GM18511 (cell line): ENCODE data around the gene PDIA5.

ENCODE experiments used
- ATAC-seq: cut with Tn5 transposase; IDR thresholded peaks from one replicate; pipeline ENCODE4 v1.9.1; 2021; ENCODE audit warnings: mild to moderate bottlenecking, moderate library complexity; ENCODE audit not compliant: unreplicated experiment

PDIA5 gene

GRCh38 chr3:123161167-123161566 lies 94.3 kb downstream of the PDIA5 start:
- ATAC-seq, result no peak

GRCh38 chr3:123163141-123163540 lies 96.3 kb downstream of the PDIA5 start:
- no peak for ATAC-seq

- ATAC-seq, result no peak
These were observed 98.3 kb downstream of the PDIA5 start for GRCh38 chr3:123165163-123165562.

DNA sequence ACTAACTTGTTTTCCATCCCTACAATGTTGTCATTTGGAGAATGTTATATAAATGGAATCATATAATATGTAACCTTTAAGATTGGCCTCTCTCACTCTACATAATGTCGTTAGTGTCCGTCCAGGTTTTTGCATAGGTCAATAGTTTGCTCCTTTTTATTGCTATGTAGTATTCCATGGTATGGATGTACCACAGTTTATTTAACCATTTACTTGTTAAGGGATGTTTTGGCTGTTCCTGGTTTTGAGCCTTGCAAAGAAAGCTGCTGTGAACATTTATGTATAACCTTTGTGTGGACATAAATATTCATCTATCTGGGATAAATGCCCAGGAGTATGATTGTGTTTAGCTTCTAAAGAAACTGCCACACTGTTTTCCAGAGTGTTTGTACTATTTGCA lies 100.9 kb downstream of the PDIA5 start:
- ATAC-seq, result no peak

GRCh38 chr3:123168122-123168521 lies 101.3 kb downstream of the PDIA5 start:
- no peak for ATAC-seq

DNA sequence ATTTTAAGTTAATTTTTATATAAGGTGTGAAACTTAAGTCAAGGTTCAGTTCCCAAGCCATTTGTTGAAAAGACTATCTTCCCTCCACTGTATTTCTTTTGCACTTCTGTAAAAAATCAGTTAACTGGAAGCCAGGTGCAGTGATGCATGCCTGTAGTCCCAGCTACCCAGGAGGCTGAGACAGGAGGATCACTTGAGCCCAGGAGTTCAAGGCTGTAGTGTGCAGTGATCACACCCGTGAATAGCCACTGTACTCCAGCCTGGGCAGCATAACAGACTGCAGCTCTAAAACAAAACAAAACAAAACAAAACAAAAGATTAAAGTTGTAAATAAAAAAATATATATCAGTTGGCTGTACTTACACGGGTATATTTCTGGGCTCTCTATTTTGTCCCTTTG lies 101.8 kb downstream of the PDIA5 start:
- ATAC-seq, result no peak

- ATAC-seq, result no peak
These were observed 102.7 kb downstream of the PDIA5 start for GRCh38 chr3:123169492-123169929.

DNA sequence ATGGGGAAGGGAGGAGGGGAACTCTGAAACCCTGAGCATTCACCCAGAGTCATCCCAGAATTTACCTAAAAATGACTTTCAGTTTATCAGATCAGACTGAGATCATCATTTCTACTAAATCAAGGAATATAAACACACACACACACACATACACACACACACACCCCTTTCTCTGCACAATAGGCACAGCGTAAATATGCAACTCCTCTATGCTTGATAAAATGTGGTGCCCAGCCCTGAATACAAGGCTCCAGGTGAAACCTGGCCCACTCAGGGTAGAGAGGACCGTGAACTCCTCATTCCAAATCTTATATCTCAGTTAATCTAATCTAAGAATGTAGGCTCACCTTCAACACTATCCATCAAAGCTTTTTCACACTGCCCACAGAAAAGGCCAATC lies 103.1 kb downstream of the PDIA5 start:
- ATAC-seq, result no peak

- no peak for ATAC-seq
These were observed 114.0 kb downstream of the PDIA5 start for GRCh38 chr3:123180791-123181190.

DNA sequence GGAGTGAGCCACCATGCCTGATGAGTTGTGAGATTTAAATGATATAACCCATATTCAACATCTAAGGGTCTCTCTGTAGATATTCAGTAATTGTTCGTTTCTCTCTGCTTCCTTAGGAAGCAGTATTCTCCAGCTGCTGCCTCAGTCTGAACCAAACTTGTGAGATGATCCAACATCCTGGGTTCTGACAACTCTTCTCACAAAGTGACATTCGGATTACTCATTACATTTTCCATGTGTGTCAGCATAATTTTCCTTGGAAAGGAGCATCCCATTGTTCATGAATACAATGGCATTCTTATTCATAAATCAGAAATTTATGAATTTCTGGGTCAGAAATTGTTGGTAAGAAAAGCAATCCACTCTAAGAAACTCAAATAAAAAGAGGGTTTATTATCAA lies 119.9 kb downstream of the PDIA5 start:
- no peak for ATAC-seq

- ATAC-seq, result no peak
These were observed 121.2 kb downstream of the PDIA5 start for GRCh38 chr3:123188058-123188457.

GRCh38 chr3:123193448-123194101 lies 126.8 kb downstream of the PDIA5 start:
- no peak for ATAC-seq

GRCh38 chr3:123194552-123194951 lies 127.7 kb downstream of the PDIA5 start:
- ATAC-seq, result no peak

DNA sequence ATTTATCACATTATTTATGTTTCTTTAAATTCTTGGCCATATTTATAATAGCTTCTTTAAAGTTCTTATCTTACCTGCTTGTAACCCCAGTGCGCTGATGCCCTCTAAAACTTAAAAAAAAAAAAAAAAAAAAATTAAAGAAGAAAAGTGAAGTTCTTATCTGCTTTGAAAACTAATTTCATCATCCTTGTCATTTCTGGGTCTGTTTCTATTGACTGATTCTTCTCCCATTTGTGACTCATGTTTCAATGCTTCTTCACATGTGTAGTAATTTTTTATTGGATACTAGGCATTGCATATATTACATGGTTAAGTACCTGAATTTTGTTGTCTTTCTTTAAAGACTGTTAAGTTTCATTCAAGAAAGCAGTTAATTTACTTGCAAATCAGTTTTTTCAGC lies 131.5 kb downstream of the PDIA5 start:
- no peak for ATAC-seq

GRCh38 chr3:123201223-123201556 lies 134.4 kb downstream of the PDIA5 start:
- no peak for ATAC-seq

DNA sequence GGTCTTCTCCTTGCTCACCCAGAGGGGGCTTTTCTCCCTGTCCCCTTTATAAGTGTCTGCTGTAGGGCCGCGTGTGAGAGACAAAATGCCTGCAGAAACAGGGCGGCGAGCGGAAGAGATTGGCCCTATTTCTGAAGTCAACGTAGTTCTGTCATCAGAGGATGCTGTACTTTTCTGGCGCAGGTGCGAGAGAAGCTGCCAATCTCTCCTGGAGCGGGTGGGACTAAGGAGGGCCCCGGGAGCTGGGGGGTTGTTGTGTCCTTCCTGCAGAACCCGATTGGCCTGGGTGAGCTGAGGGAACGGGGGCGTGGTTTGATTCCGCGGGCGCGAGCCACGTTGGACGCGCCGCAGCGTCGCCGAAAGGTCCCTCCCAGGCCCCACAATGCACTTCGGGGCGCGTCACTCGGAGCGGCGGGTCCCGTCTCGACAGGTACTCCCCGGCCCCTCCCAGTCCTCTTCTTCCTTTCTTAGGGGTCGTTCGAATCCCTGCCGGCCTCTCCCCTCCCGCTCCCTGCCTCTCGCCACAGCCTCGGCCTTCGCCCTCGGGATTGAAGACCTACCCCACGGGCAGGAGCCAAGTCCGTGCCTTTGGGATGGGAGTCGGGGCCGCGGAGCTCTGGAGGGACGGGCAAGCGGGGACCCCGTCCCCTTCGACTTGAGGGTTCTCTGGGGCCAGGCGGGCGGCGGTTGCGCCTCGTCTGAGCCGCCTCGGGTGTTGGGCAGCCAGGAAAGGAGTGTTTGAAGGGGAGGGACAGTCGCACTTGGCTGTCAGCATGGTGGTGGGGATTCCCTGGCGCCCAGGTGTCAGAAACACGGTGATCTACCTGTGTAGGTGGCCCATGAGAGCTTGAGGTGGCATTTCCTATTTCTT lies 135.0 kb downstream of the PDIA5 start, which contains the start of gene SEC22A:
Gene SEC22A (plus strand): TSS at position 387 of the 871 bp plus-strand sequence. CDS start 7,275 bp downstream, outside the sequence.
- peak; percentile 98 for ATAC-seq

DNA sequence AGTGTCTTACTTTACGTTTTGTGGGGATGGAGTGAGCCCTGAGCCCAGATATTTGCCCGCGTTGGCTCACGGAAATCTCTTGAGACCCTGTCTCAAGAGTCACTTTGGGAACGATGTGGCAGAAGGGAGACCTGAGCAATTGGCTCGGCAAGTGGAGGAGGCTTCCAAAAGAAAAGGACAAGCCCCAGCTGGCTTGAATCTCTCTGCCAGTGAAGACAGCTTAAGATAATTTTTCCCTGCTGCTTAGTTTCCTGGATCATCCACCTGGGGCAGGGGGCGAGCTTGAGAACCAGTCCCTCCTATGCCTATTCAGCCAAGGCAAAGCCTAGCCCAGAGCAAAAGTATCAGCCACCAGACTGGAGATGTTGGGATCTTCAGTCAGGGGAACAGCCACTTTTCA lies 135.6 kb downstream of the PDIA5 start:
- ATAC-seq, result no peak
